Measurements from ENCODE around the gene AR. TPM values are rescaled to one million over a fixed set of nuclear protein-coding genes. Genes with fewer than 3 reads are reported as not detected.

The AR gene
- polyA plus RNA-seq, 1 donor (not counting 4 experiments of a cell fraction or from before 2014, with no cell fraction given): 0.47 TPM

DNA sequence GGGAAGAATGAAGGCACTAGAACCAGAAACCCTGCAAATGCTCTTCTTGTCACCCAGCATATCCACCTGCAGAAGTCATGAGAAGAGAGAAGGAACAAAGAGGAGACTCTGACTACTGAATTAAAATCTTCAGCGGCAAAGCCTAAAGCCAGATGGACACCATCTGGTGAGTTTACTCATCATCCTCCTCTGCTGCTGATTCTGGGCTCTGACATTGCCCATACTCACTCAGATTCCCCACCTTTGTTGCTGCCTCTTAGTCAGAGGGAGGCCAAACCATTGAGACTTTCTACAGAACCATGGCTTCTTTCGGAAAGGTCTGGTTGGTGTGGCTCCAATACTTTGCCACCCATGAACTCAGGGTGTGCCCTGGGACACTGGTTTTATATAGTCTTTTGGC lies 181.7 kb downstream of the AR start:
- no peak for TF ChIP-seq EZH2 (IDR thresholded peaks at IDR 0.05; ENCODE audit: low read length)
- TF ChIP-seq, protein P1, sequence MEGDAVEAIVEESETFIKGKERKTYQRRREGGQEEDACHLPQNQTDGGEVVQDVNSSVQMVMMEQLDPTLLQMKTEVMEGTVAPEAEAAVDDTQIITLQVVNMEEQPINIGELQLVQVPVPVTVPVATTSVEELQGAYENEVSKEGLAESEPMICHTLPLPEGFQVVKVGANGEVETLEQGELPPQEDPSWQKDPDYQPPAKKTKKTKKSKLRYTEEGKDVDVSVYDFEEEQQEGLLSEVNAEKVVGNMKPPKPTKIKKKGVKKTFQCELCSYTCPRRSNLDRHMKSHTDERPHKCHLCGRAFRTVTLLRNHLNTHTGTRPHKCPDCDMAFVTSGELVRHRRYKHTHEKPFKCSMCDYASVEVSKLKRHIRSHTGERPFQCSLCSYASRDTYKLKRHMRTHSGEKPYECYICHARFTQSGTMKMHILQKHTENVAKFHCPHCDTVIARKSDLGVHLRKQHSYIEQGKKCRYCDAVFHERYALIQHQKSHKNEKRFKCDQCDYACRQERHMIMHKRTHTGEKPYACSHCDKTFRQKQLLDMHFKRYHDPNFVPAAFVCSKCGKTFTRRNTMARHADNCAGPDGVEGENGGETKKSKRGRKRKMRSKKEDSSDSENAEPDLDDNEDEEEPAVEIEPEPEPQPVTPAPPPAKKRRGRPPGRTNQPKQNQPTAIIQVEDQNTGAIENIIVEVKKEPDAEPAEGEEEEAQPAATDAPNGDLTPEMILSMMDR (optimal IDR thresholded peaks at IDR 0.05 in 1 of 3, IDR thresholded peaks at IDR 0.05 in 1 of 3, conservative IDR thresholded peaks at IDR 0.05 in 1 of 3; ENCODE audit: extremely low read depth in 1 of 3, insufficient read depth in 2 of 3, low read length in 3 of 3): no peak
- FAIRE-seq: no peak
- H3K4me2 ChIP-seq (ENCODE audit: control insufficient read depth, extremely low read depth, insufficient read depth, low read depth, low read length): no peak overlapping the region

DNA sequence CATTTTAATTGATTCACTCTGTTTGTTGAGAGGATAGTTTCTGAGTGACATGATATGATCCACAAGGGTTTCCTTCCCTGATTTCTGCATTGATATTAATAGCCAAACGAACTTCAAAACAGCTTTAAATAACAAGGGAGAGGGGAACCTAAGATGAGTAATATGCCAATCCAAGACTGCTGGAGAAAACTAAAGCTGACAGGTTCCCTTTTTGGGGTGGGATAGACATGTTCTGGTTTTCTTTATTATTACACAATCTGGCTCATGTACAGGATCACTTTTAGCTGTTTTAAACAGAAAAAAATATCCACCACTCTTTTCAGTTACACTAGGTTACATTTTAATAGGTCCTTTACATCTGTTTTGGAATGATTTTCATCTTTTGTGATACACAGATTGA lies 182.2 kb downstream of the AR start:
- no peak for FAIRE-seq

More for the DNA sequence above, 181.7 kb downstream of the AR start:
- H3K79me2 ChIP-seq (ENCODE audit: control insufficient read depth, insufficient read depth, low read length): no peaks in the 10 kb centered on the region
- H3K27ac ChIP-seq (ENCODE audit: control insufficient read depth, insufficient read depth, low read length): no peak overlapping the region
- H3K4me3 ChIP-seq (ENCODE audit: control insufficient read depth in 2 of 3, extremely low read depth in 1 of 3, insufficient read depth in 2 of 3, low read depth in 1 of 3, low read length in 3 of 3): no peak overlapping the region
- H4K20me1 ChIP-seq (ENCODE audit: control insufficient read depth, extremely low read depth, insufficient read depth, low read length): no peaks in the 10 kb centered on the region
- H3K9me1 ChIP-seq (ENCODE audit: control insufficient read depth, extremely low read depth, insufficient read depth, low read length): no peaks in the 10 kb centered on the region
- no peaks in the 10 kb centered on the region for H3K36me3 ChIP-seq (ENCODE audit: control insufficient read depth in 2 of 2, extremely low read depth in 1 of 2, insufficient read depth in 2 of 2, low read length in 2 of 2)
- H3K9ac ChIP-seq (ENCODE audit: control insufficient read depth, extremely low read depth, insufficient read depth, low read length): no peak overlapping the region
- H3K4me1 ChIP-seq (ENCODE audit: control insufficient read depth, extremely low read depth, insufficient read depth, low read length): no peaks in the 10 kb centered on the region
- dilution Hi-C loops (cut with MboI; ENCODE audit: extremely low pct_ligation_motif_present, low sequenced_read_pairs): no loop called here
- no peak for DNase-seq (ENCODE audit: low read depth, low spot score)
- no peak overlapping the region for H2AFZ ChIP-seq (ENCODE audit: control insufficient read depth, low read length)
- no peaks in the 10 kb centered on the region for H3K27me3 ChIP-seq (ENCODE audit: control insufficient read depth, extremely low read depth, insufficient read depth, low read length)
- H3K9me3 ChIP-seq (ENCODE audit: control insufficient read depth, low read depth, low read length): no peaks in the 10 kb centered on the region

More for the DNA sequence above, 182.2 kb downstream of the AR start:
- Histone ChIP-seq H3K9ac (ENCODE audit: control insufficient read depth, extremely low read depth, insufficient read depth, low read length) (no peak overlapping the region), H3K4me3 (ENCODE audit: control insufficient read depth in 2 of 3, extremely low read depth in 1 of 3, insufficient read depth in 2 of 3, low read depth in 1 of 3, low read length in 3 of 3) (no peak overlapping the region), H3K4me2 (ENCODE audit: control insufficient read depth, extremely low read depth, insufficient read depth, low read depth, low read length) (no peak overlapping the region), H4K20me1 (ENCODE audit: control insufficient read depth, extremely low read depth, insufficient read depth, low read length) (no peaks in the 10 kb centered on the region), H3K27me3 (ENCODE audit: control insufficient read depth, extremely low read depth, insufficient read depth, low read length) (no peaks in the 10 kb centered on the region), H3K9me1 (ENCODE audit: control insufficient read depth, extremely low read depth, insufficient read depth, low read length) (no peaks in the 10 kb centered on the region), H3K79me2 (ENCODE audit: control insufficient read depth, insufficient read depth, low read length) (no peaks in the 10 kb centered on the region), H3K4me1 (ENCODE audit: control insufficient read depth, extremely low read depth, insufficient read depth, low read length) (no peaks in the 10 kb centered on the region), H2AFZ (ENCODE audit: control insufficient read depth, low read length) (no peak overlapping the region), H3K9me3 (ENCODE audit: control insufficient read depth, low read depth, low read length) (no peaks in the 10 kb centered on the region), H3K27ac (ENCODE audit: control insufficient read depth, insufficient read depth, low read length) (no peak overlapping the region), H3K36me3 (ENCODE audit: control insufficient read depth in 2 of 2, extremely low read depth in 1 of 2, insufficient read depth in 2 of 2, low read length in 2 of 2) (no peaks in the 10 kb centered on the region)
- dilution Hi-C loops (cut with MboI; ENCODE audit: extremely low pct_ligation_motif_present, low sequenced_read_pairs): no loop called here
- TF ChIP-seq, protein P1 (optimal IDR thresholded peaks at IDR 0.05 in 1 of 3, IDR thresholded peaks at IDR 0.05 in 1 of 3, conservative IDR thresholded peaks at IDR 0.05 in 1 of 3; ENCODE audit: extremely low read depth in 1 of 3, insufficient read depth in 2 of 3, low read length in 3 of 3): no peak
- no peak for TF ChIP-seq EZH2 (IDR thresholded peaks at IDR 0.05; ENCODE audit: low read length)
- no peak for DNase-seq (ENCODE audit: low read depth, low spot score)
